Astrocyte of the spinal cord (primary cell): ENCODE measurements around the gene LSG1.

Experiments
- DNase-seq: peaks from one replicate; pipeline ENCODE4 v3.0.0; 2011; ENCODE audit warnings: low read depth, low spot score
- H3K4me3 ChIP-seq: 2 replicates; pipeline ENCODE4 v1.5.1; 2011; ENCODE audit warnings: low read depth, mild to moderate bottlenecking, low read length, moderate library complexity
- CTCF ChIP-seq: IDR thresholded peaks from 2 replicates; pipeline ENCODE4 v1.5.1; 2012; ENCODE audit warnings: low read depth, mild to moderate bottlenecking, low read length, inconsistent platforms
- in situ Hi-C: cut with HindIII; loops from 2 replicates; pipeline ENCODE4 v1.10.0; 2017; ENCODE audit warnings: low sequenced_read_pairs

LSG1 gene

GRCh38 chr3:194685065-194685717 lies 13.2 kb upstream of the LSG1 start:
- in situ Hi-C loops, result loop anchor here (10.0 kb wide), 1 partner anchor 570 kb away; no protein-coding TSS in a partner anchor
- H3K4me3 ChIP-seq, result peak overlapping the region; percentile 86
- no peak for TF ChIP-seq CTCF
- DNase-seq, result no peak

GRCh38 chr3:194683380-194683779 lies 11.4 kb upstream of the LSG1 start:
- DNase-seq, result peak; percentile 15
- no peak overlapping the region for H3K4me3 ChIP-seq
- in situ Hi-C loops, result loop anchor here (10.0 kb wide), 1 partner anchor 571 kb away; no protein-coding TSS in a partner anchor
- no peak for TF ChIP-seq CTCF

- peak; percentile 93 for TF ChIP-seq CTCF
- peak; percentile 88 for DNase-seq
- no peak overlapping the region for H3K4me3 ChIP-seq
- in situ Hi-C loops, result loop anchor here (10.0 kb wide), 1 partner anchor 572 kb away; no protein-coding TSS in a partner anchor
Observed at GRCh38 chr3:194682694-194683310, 10.8 kb upstream of the LSG1 start.

GRCh38 chr3:194682189-194682693 lies 10.2 kb upstream of the LSG1 start:
- in situ Hi-C loops, result loop anchor here (10.0 kb wide), 1 partner anchor 573 kb away; no protein-coding TSS in a partner anchor
- DNase-seq, result no peak
- no peak overlapping the region for H3K4me3 ChIP-seq
- no peak for TF ChIP-seq CTCF

- no peak for TF ChIP-seq CTCF
- H3K4me3 ChIP-seq, result no peak overlapping the region
- in situ Hi-C loops, result loop anchor here (10.0 kb wide), 1 partner anchor 574 kb away; no protein-coding TSS in a partner anchor
- DNase-seq, result no peak
Observed at GRCh38 chr3:194680888-194681615, 9.1 kb upstream of the LSG1 start.

GRCh38 chr3:194676471-194676870 lies 4.5 kb upstream of the LSG1 start:
- in situ Hi-C loops, result no loop called here
- no peak for TF ChIP-seq CTCF
- no peak overlapping the region for H3K4me3 ChIP-seq
- no peak for DNase-seq
